K562 (cell line): ENCODE measurements around the gene DTNBP1. TPM values are rescaled to one million over a fixed set of nuclear protein-coding genes. Genes with fewer than 3 reads are reported as not detected.

Experiments
- ATF4 ChIP-seq: fragments of 450-650 bp; formaldehyde crosslinking; IDR thresholded peaks from 2 replicates; pipeline ENCODE4 v1.4.0; 2022; ENCODE audit warnings: mild to moderate bottlenecking, moderate library complexity
- ATF7 ChIP-seq: fragments of 450-650 bp; IDR thresholded peaks from 2 replicates; pipeline ENCODE4 v1.7.1; 2014; ENCODE audit warnings: mild to moderate bottlenecking, moderate library complexity
- BCOR ChIP-seq: fragments of 450-650 bp; IDR thresholded peaks from 2 replicates; pipeline ENCODE4 v1.6.1; 2016
- BRD9 ChIP-seq: fragments of 450-650 bp; IDR thresholded peaks from 2 replicates; pipeline ENCODE4 v1.6.1; 2018; ENCODE audit warnings: low read depth; ENCODE audit not compliant: partially characterized antibody
- CBX3 ChIP-seq, 2 experiments: IDR thresholded peaks; 1 replicate in 1 of 2; 2 replicates in 1 of 2; pipeline ENCODE4 v1.6.1; 2012; ENCODE audit warnings: inconsistent platforms in 2 of 2, low read length in 2 of 2, borderline replicate concordance in 1 of 2, control low read depth in 1 of 2
- GATAD2B ChIP-seq: fragments of 450-650 bp; IDR thresholded peaks from 2 replicates; pipeline ENCODE4 v1.6.1; 2017; ENCODE audit warnings: mild to moderate bottlenecking, borderline replicate concordance
- GTF2F1 ChIP-seq: IDR thresholded peaks from 2 replicates; pipeline ENCODE4 v1.6.1; 2011; ENCODE audit warnings: low read depth, low read length, improper control_type of control experiment
- HDAC6 ChIP-seq: IDR thresholded peaks from 2 replicates; pipeline ENCODE4 v1.6.1; 2012; ENCODE audit warnings: low read depth, mild to moderate bottlenecking, control low read depth, inconsistent platforms, low read length, moderate library complexity
- HINFP ChIP-seq: fragments of 450-650 bp; conservative IDR thresholded peaks from 2 replicates; pipeline ENCODE4 v1.6.1; 2016; ENCODE audit warnings: missing genetic modification characterization, low read depth, mild to moderate bottlenecking, control low read depth, missing compliant biosample characterization
- ILF3 ChIP-seq: fragments of 450-650 bp; IDR thresholded peaks from 2 replicates; pipeline ENCODE4 v1.6.1; 2018; ENCODE audit warnings: antibody characterized with exemption, mild to moderate bottlenecking, moderate library complexity, borderline replicate concordance
- JUNB ChIP-seq: fragments of 450-650 bp; formaldehyde crosslinking; conservative IDR thresholded peaks from 2 replicates; pipeline ENCODE4 v1.4.0; 2020; ENCODE audit warnings: mild to moderate bottlenecking
- MEF2A ChIP-seq: IDR thresholded peaks from 2 replicates; pipeline ENCODE4 v1.6.1; 2011; ENCODE audit warnings: low read depth, mild to moderate bottlenecking, low read length, moderate library complexity; ENCODE audit not compliant: control insufficient read depth
- MXD1 ChIP-seq: fragments of 250-450 bp; sonication (Bioruptor Pico); IDR thresholded peaks from 2 replicates; pipeline ENCODE4 v1.8.0; 2021; ENCODE audit warnings: borderline replicate concordance, mild to moderate bottlenecking, moderate library complexity; ENCODE audit not compliant: poor library complexity, severe bottlenecking
- NR2F6 ChIP-seq: fragments of 450-650 bp; formaldehyde crosslinking; IDR thresholded peaks from 2 replicates; pipeline ENCODE4 v1.4.0; 2020; ENCODE audit warnings: mild to moderate bottlenecking
- RNF2 ChIP-seq: sonication (generic); IDR thresholded peaks from 2 replicates; pipeline ENCODE4 v1.6.1; 2016
- SMARCC2 ChIP-seq: fragments of 450-650 bp; IDR thresholded peaks from 2 replicates; pipeline ENCODE4 v1.6.1; 2017; ENCODE audit warnings: antibody characterized with exemption, moderate library complexity, mild to moderate bottlenecking, low read depth
- SMARCE1 ChIP-seq: fragments of 450-650 bp; IDR thresholded peaks from 2 replicates; pipeline ENCODE4 v1.7.1; 2016; ENCODE audit warnings: mild to moderate bottlenecking
- TBL1XR1 ChIP-seq, 2 experiments: IDR thresholded peaks; 2 replicates each; pipeline ENCODE4 v1.6.1; 2012; ENCODE audit warnings: improper control_type of control experiment in 2 of 2, low read length in 2 of 2, mild to moderate bottlenecking in 1 of 2
- U2AF2 ChIP-seq: fragments of 200-400 bp; formaldehyde crosslinking; optimal IDR thresholded peaks from 2 replicates; pipeline ENCODE3; 2017; ENCODE audit warnings: low read depth, mild to moderate bottlenecking, low read length
- ZEB2 ChIP-seq: fragments of 450-650 bp; IDR thresholded peaks from 2 replicates; pipeline ENCODE4 v1.6.1; 2016
- ZNF140 ChIP-seq: fragments of 250-450 bp; sonication (Bioruptor Pico); IDR thresholded peaks from 2 replicates; pipeline ENCODE4 v1.8.0; 2021; ENCODE audit warnings: moderate library complexity, mild to moderate bottlenecking, inconsistent platforms
- ZNF639 ChIP-seq, 2 experiments: fragments of 200-800 bp in 1 of 2; sonication (Bioruptor generic) in 1 of 2; sonication (generic) in 1 of 2; formaldehyde crosslinking in 1 of 2; IDR thresholded peaks in 1 of 2; conservative IDR thresholded peaks in 1 of 2; 2 replicates each; pipeline versions ENCODE4 v1.5.0 to v1.6.1; 2016 to 2020; ENCODE audit warnings: missing compliant biosample characterization in 1 of 2, missing genetic modification characterization in 1 of 2, missing genetic modification reagents in 1 of 2
- polyA plus RNA-seq, 8 experiments: library from polyadenylated mRNA; depleted of rRNA in 4 of 8; stranded (reverse) in 5 of 8; unstranded in 3 of 8; fragments of >200 nt; fragmentation: Nextera tagmentation in 2 of 8; fragmentation: Illumina TruSeq in 1 of 8; extraction: Ambion mirVana in 2 of 8; extraction: Trizol in 1 of 8; gene quantifications; 2 replicates each; pipeline versions ENCODE4 v1.2.1 to v1.2.3, GENCODE V29; 2011 to 2014; ENCODE audit warnings: inconsistent platforms in 1 of 8, missing spikeins in 1 of 8
- total RNA-seq, 7 experiments: library from RNA; depleted of rRNA in 6 of 7; stranded (reverse); fragments of >200 nt in 6 of 7; fragmentation: Illumina TruSeq in 2 of 7; extraction: Trizol in 2 of 7; gene quantifications; 2 replicates each; pipeline versions ENCODE4 v1.2.1 to v1.2.3, GENCODE V29; 2011 to 2021; ENCODE audit warnings: low replicate concordance in 1 of 7
- TF ChIP-seq, protein P1 (sequence below): IDR thresholded peaks from 2 replicates; pipeline ENCODE4 v1.6.1; 2012; ENCODE audit warnings: low read depth, low read length, improper control_type of control experiment, borderline replicate concordance

DTNBP1 gene
- total and polyA plus RNA-seq, 9 of the 15 experiments (the other 6 are each of a cell fraction or from before 2014, with no cell fraction given) = 16.7 to 54.5 (median 21.4) TPM

DNA sequence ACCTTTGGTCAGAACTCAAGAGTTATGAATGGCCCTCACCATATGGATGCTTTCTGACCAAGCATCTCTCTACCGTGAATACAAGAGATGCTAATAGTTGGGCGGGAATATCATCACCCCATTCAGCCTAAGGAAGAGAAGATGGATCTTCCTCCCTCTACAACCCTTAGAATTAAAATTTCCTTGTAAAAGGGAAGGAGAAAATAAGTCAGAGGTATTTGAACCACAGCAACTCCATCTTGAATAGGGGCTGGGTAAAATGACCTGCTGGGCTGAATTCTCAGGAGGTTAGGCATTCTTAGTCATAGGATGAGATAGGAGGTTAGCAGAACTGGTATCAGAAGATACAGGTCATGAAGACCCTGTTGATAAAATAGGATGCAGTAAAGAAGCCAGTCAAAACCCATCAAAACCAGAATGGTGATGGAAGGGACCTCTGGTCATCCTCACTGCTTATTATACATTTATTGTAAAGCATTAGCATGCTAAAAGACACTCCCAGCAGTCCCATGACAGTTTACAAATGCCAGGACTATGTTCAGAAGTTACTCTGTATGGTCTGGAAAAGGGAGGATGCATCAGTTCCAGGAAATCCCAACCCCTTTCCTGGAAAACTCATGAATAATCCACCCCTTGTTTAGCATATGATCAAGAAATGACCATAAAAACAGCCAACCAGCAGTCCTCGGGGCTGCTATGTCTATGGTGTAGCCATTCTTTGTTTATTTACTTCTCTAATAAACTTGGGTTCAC, 101.2 kb downstream of the DTNBP1 start (continued):
- TF ChIP-seq HINFP (tag) = peak; percentile 58; the same call in 1 of the 2 replicates
- TF ChIP-seq BRD9 = no peak
- TF ChIP-seq GTF2F1 = no peak
- TF ChIP-seq ILF3 = no peak
- TF ChIP-seq, protein P1, sequence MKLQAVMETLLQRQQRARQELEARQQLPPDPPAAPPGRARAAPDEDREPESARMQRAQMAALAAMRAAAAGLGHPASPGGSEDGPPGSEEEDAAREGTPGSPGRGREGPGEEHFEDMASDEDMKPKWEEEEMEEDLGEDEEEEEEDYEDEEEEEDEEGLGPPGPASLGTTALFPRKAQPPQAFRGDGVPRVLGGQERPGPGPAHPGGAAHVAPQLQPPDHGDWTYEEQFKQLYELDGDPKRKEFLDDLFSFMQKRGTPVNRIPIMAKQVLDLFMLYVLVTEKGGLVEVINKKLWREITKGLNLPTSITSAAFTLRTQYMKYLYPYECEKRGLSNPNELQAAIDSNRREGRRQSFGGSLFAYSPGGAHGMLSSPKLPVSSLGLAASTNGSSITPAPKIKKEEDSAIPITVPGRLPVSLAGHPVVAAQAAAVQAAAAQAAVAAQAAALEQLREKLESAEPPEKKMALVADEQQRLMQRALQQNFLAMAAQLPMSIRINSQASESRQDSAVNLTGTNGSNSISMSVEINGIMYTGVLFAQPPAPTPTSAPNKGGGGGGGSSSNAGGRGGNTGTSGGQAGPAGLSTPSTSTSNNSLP = no peak
- no peak for TF ChIP-seq CBX3 (IDR thresholded peaks at IDR 0.05; ENCODE audit: borderline replicate concordance in 1 of 2, low read length in 2 of 2)
- no peak for TF ChIP-seq JUNB (CRISPR knock-in tag)
- no peak for TF ChIP-seq NR2F6 (CRISPR knock-in tag)
- no peak for TF ChIP-seq RNF2
- no peak for TF ChIP-seq ATF7
- TF ChIP-seq ZNF639 (CRISPR knock-in tag; conservative IDR thresholded peaks at IDR 0.05 in 1 of 2, IDR thresholded peaks at IDR 0.05 in 1 of 2) = no peak
- TF ChIP-seq HDAC6 = no peak
- TF ChIP-seq BCOR = no peak
- TF ChIP-seq U2AF2 = no peak
- TF ChIP-seq GATAD2B = no peak
- no peak for TF ChIP-seq SMARCE1
- no peak for TF ChIP-seq MXD1 (CRISPR knock-in tag)
- TF ChIP-seq ZEB2 = no peak
- TF ChIP-seq SMARCC2 = no peak
- TF ChIP-seq MEF2A = no peak
- peak; percentile 46; the same call in 1 of the 2 replicates for TF ChIP-seq ATF4 (CRISPR knock-in tag)
- TF ChIP-seq ZNF140 = no peak
- TF ChIP-seq TBL1XR1 (IDR thresholded peaks at IDR 0.05; ENCODE audit: low read length in 2 of 2) = no peak
